ENCODE results near the gene NEK10.

DNA sequence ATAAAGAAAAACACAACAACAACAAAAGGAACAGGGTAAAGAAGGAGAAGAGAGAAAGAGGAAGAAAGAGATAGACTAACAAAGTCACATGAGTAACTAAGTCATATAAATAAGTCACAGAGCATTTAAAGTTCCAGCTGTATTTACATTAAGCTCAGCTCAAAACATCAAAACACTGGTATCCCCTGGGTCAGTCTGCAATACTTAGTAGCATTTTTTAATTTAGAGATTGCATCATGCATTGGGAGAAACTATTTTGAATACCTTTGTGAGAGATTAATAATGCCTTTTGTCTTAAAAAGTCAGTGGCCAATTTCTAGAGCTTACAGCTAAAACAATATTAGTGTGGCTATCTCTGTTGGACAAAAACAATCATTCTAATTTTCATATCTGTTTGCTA is 78.4 kb downstream of the NEK10 start:
- TF ChIP-seq, protein P1, sequence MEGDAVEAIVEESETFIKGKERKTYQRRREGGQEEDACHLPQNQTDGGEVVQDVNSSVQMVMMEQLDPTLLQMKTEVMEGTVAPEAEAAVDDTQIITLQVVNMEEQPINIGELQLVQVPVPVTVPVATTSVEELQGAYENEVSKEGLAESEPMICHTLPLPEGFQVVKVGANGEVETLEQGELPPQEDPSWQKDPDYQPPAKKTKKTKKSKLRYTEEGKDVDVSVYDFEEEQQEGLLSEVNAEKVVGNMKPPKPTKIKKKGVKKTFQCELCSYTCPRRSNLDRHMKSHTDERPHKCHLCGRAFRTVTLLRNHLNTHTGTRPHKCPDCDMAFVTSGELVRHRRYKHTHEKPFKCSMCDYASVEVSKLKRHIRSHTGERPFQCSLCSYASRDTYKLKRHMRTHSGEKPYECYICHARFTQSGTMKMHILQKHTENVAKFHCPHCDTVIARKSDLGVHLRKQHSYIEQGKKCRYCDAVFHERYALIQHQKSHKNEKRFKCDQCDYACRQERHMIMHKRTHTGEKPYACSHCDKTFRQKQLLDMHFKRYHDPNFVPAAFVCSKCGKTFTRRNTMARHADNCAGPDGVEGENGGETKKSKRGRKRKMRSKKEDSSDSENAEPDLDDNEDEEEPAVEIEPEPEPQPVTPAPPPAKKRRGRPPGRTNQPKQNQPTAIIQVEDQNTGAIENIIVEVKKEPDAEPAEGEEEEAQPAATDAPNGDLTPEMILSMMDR (IDR thresholded peaks at IDR 0.05) = no peak
- no peak for TF ChIP-seq POLR2A (IDR thresholded peaks at IDR 0.05)
